HL-60 (cell line): ENCODE measurements around the gene JARID2.

Experiments
- DNase-seq, 2 experiments: peaks; one replicate each; pipeline ENCODE4 v3.0.0-alpha.2; 2010 to 2020; ENCODE audit warnings: low read depth in 1 of 2, low spot score in 1 of 2
- H3K27ac ChIP-seq: fragments of 250-450 bp; sonication (Bioruptor Pico); replicated peaks from 2 replicates; pipeline ENCODE4 v1.5.1; 2020; ENCODE audit warnings: mild to moderate bottlenecking, moderate library complexity
- H3K27me3 ChIP-seq: fragments of 250-450 bp; sonication (Bioruptor Pico); 2 replicates; pipeline ENCODE4 v1.5.1; 2021; ENCODE audit warnings: mild to moderate bottlenecking, moderate library complexity; ENCODE audit not compliant: insufficient read depth, poor library complexity, severe bottlenecking
- H3K4me3 ChIP-seq: replicated peaks from 2 replicates; pipeline ENCODE4 v1.5.1; 2011; ENCODE audit warnings: mild to moderate bottlenecking, control low read depth, low read length; ENCODE audit not compliant: insufficient read depth
- GABPA ChIP-seq: IDR thresholded peaks from 2 replicates; pipeline ENCODE4 v1.6.1; 2012; ENCODE audit warnings: low read depth
- POLR2AphosphoS5 ChIP-seq: IDR thresholded peaks from 2 replicates; pipeline ENCODE4 v1.6.1; 2012; ENCODE audit warnings: low read depth
- SPI1 ChIP-seq: IDR thresholded peaks from 2 replicates; pipeline ENCODE4 v1.6.1; 2012; ENCODE audit warnings: low read depth, mild to moderate bottlenecking, borderline replicate concordance
- TF ChIP-seq, protein P1 (sequence below): IDR thresholded peaks from 2 replicates; pipeline ENCODE4 v1.6.1; 2012; ENCODE audit warnings: low read depth; ENCODE audit not compliant: insufficient replicate concordance
- TF ChIP-seq, protein P2 (sequence below): IDR thresholded peaks from one replicate; pipeline ENCODE4 v1.5.1; 2011; ENCODE audit warnings: low read length, control low read depth, inconsistent platforms; ENCODE audit not compliant: insufficient read depth

JARID2 gene

DNA sequence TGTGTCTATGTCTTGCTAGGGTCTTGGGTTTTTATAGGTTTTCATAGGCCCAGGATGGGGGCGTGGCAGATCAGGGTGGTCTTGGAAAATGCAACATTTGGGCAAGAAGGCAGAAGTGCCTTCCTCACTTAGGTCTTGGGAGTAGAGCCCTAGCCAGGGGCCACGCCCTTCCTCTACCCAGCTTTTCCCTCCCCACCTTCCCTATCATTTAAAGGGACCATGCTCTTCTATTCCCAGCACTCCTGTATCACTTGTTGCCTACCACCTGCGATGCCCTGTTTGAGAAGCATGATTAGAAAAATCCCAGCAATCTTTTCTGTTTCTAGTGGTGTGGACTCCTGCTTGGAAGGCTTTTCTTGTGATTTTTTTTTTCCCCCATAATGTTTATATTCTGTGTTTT is 190.6 kb downstream of the JARID2 start:
- TF ChIP-seq, protein P1, sequence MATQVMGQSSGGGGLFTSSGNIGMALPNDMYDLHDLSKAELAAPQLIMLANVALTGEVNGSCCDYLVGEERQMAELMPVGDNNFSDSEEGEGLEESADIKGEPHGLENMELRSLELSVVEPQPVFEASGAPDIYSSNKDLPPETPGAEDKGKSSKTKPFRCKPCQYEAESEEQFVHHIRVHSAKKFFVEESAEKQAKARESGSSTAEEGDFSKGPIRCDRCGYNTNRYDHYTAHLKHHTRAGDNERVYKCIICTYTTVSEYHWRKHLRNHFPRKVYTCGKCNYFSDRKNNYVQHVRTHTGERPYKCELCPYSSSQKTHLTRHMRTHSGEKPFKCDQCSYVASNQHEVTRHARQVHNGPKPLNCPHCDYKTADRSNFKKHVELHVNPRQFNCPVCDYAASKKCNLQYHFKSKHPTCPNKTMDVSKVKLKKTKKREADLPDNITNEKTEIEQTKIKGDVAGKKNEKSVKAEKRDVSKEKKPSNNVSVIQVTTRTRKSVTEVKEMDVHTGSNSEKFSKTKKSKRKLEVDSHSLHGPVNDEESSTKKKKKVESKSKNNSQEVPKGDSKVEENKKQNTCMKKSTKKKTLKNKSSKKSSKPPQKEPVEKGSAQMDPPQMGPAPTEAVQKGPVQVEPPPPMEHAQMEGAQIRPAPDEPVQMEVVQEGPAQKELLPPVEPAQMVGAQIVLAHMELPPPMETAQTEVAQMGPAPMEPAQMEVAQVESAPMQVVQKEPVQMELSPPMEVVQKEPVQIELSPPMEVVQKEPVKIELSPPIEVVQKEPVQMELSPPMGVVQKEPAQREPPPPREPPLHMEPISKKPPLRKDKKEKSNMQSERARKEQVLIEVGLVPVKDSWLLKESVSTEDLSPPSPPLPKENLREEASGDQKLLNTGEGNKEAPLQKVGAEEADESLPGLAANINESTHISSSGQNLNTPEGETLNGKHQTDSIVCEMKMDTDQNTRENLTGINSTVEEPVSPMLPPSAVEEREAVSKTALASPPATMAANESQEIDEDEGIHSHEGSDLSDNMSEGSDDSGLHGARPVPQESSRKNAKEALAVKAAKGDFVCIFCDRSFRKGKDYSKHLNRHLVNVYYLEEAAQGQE: no peak
- no peak for TF ChIP-seq GABPA
- TF ChIP-seq, protein P2, sequence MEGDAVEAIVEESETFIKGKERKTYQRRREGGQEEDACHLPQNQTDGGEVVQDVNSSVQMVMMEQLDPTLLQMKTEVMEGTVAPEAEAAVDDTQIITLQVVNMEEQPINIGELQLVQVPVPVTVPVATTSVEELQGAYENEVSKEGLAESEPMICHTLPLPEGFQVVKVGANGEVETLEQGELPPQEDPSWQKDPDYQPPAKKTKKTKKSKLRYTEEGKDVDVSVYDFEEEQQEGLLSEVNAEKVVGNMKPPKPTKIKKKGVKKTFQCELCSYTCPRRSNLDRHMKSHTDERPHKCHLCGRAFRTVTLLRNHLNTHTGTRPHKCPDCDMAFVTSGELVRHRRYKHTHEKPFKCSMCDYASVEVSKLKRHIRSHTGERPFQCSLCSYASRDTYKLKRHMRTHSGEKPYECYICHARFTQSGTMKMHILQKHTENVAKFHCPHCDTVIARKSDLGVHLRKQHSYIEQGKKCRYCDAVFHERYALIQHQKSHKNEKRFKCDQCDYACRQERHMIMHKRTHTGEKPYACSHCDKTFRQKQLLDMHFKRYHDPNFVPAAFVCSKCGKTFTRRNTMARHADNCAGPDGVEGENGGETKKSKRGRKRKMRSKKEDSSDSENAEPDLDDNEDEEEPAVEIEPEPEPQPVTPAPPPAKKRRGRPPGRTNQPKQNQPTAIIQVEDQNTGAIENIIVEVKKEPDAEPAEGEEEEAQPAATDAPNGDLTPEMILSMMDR: no peak
- TF ChIP-seq SPI1: no peak
- no peak for TF ChIP-seq POLR2AphosphoS5
- Histone ChIP-seq H3K27me3 (no peaks in the 10 kb centered on the region), H3K4me3 (no peak overlapping the region), H3K27ac (no peak overlapping the region)
- DNase-seq: no peak

DNA sequence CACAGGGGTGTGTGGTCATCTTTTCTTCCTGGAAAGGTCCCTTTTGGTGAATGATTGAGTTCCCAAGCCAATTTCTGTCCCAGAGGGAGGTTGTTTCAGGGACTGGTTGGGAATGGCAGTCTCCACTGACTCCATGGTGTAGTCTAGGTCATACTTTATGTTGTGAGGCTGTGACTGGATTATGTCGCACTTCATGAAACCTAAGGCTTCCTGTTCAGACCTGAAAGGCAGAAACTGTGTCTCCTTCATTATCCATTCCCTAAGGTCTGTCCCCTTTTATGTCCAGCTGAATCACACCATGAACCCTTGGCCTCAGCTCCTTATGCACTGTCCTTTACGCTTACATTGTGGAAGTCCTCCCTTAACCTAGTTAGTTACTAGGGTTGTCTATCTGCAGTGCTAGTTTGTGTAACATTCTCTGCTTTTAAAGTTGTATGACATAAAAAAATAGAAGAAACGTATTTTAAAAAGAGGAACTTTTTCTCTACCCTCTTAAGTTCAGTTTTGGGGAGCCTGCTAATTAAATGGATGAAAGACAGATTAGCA is 191.3 kb downstream of the JARID2 start:
- H3K4me3 ChIP-seq: no peak overlapping the region
- no peak for DNase-seq
- no peaks in the 10 kb centered on the region for H3K27me3 ChIP-seq
- H3K27ac ChIP-seq: peak overlapping the region; percentile 10
- TF ChIP-seq GABPA (no peak), POLR2AphosphoS5 (no peak), SPI1 (no peak)
- TF ChIP-seq, protein P2: no peak
- TF ChIP-seq, protein P1: no peak

DNA sequence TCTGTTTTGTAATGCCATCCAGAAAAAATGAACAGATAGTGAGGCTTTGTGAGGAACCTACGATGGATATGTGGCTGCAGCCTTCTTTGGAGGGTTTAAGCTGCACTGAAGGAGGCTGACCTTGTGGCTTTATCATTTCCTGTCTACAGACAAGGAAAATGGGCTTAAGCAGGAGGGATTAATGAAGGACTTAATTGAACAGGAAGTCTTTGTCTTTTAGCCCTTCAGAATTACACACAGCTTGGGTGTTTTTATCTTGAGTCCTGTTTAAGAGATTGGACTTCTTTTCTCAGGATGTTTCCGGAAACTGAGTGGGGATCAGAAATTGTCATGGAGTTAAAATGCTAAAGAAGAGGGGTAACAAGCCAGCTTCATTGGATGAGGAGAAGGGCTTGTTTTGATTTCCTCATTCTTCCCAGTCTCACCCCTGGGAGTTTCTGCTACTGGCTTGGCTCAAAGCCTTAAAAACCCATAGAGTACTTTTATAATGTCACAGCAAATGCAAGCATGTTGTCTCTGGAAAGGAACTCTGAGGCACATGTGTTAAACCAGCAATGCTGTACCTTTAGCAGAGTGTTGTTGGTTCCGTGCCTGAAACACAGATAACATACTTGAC is 193.6 kb downstream of the JARID2 start:
- Histone ChIP-seq H3K4me3 (no peak overlapping the region), H3K27ac (peak overlapping the region; percentile 14; the same call in 1 of the 2 replicates), H3K27me3 (no peaks in the 10 kb centered on the region)
- TF ChIP-seq POLR2AphosphoS5: no peak
- TF ChIP-seq, protein P2: no peak
- TF ChIP-seq GABPA: no peak
- TF ChIP-seq, protein P1: no peak
- TF ChIP-seq SPI1: no peak
- DNase-seq: no peak
